Mesendoderm (in vitro differentiated cells): ENCODE data around the gene ALKBH7.
A peak's percentile ranks its signal among the peaks of the same experiment; 100 is the strongest.

ENCODE experiments used
- DNase-seq: peaks from one replicate; pipeline ENCODE4 v3.0.0; 2013
- H2AK5ac ChIP-seq: 2 replicates; pipeline ENCODE4 v1.6.1; 2013; ENCODE audit warnings: low read length, inconsistent platforms
- H2BK120ac ChIP-seq: 2 replicates; pipeline ENCODE4 v1.6.1; 2013; ENCODE audit warnings: low read depth, mild to moderate bottlenecking, low read length, moderate library complexity, mixed read lengths
- H2BK15ac ChIP-seq: replicated peaks from 2 replicates; pipeline ENCODE4 v1.6.1; 2013; ENCODE audit warnings: low read depth, mild to moderate bottlenecking, moderate library complexity
- H2BK5ac ChIP-seq: 2 replicates; pipeline ENCODE4 v1.6.1; 2013; ENCODE audit warnings: low read length, inconsistent platforms
- H3K18ac ChIP-seq: 2 replicates; pipeline ENCODE4 v1.6.1; 2013; ENCODE audit warnings: mild to moderate bottlenecking, low read length, mixed read lengths
- H3K23ac ChIP-seq: one replicate; pipeline ENCODE4 v1.6.1; 2013; ENCODE audit warnings: low read length
- H3K27ac ChIP-seq: 2 replicates; pipeline ENCODE4 v1.5.1; 2013; ENCODE audit warnings: low read depth, mild to moderate bottlenecking, inconsistent platforms, low read length, moderate library complexity
- H3K27me3 ChIP-seq: 2 replicates; pipeline ENCODE4 v1.6.1; 2013; ENCODE audit warnings: low read length, control low read depth, mild to moderate bottlenecking, inconsistent platforms; ENCODE audit not compliant: insufficient read depth, poor library complexity
- H3K36me3 ChIP-seq: 2 replicates; pipeline ENCODE4 v1.6.1; 2013; ENCODE audit warnings: low read length, inconsistent platforms; ENCODE audit not compliant: control insufficient read depth, insufficient read depth
- H3K4ac ChIP-seq: one replicate; pipeline ENCODE4 v1.6.1; 2013; ENCODE audit warnings: low read depth, mild to moderate bottlenecking, low read length, moderate library complexity
- H3K4me1 ChIP-seq: 2 replicates; pipeline ENCODE4 v1.6.1; 2013; ENCODE audit warnings: low read depth, low read length, inconsistent platforms; ENCODE audit not compliant: control insufficient read depth
- H3K4me2 ChIP-seq: 2 replicates; pipeline ENCODE4 v1.6.1; 2013; ENCODE audit warnings: low read length
- H3K4me3 ChIP-seq: 2 replicates; pipeline ENCODE4 v1.5.1; 2013; ENCODE audit warnings: mild to moderate bottlenecking, low read length
- H3K56ac ChIP-seq: one replicate; pipeline ENCODE4 v1.6.1; 2013; ENCODE audit warnings: low read length
- H3K79me1 ChIP-seq: 2 replicates; pipeline ENCODE4 v1.6.1; 2013; ENCODE audit warnings: low read length, inconsistent platforms
- H3K79me2 ChIP-seq: 2 replicates; pipeline ENCODE4 v1.6.1; 2013; ENCODE audit warnings: mild to moderate bottlenecking, low read length; ENCODE audit not compliant: control insufficient read depth, insufficient read depth
- H3K9ac ChIP-seq: 2 replicates; pipeline ENCODE4 v1.6.1; 2013; ENCODE audit warnings: low read length, inconsistent platforms
- H4K5ac ChIP-seq: one replicate; pipeline ENCODE4 v1.6.1; 2013; ENCODE audit warnings: low read length
- H4K8ac ChIP-seq: one replicate; pipeline ENCODE4 v1.6.1; 2013; ENCODE audit warnings: low read depth, mild to moderate bottlenecking, control low read depth, low read length, moderate library complexity
- WGBS: extraction: QIAGEN DNeasy Blood & Tissue Kit; methylation state at CpG from one replicate; pipeline ENCODE4 v1.1.7; 2013; ENCODE audit warnings: low lambda C conversion rate, missing lambda C conversion rate; ENCODE audit not compliant: insufficient coverage; ENCODE audit errors: extremely low coverage; 5-methylcytosine and 5-hydroxymethylcytosine counted together

Gene ALKBH7

GRCh38 chr19:6413291-6413690 is 40.7 kb downstream of the ALKBH7 start:
- Histone ChIP-seq H3K27me3 (no peaks in the 10 kb centered on the region), H3K79me2 (peaks cover 2% of the 10 kb centered on the region), H3K4me2 (no peak overlapping the region), H2BK120ac (no peak overlapping the region), H3K79me1 (peaks cover 5% of the 10 kb centered on the region), H2BK5ac (no peak overlapping the region), H3K4ac (no peak overlapping the region), H2AK5ac (no peak overlapping the region), H3K27ac (no peak overlapping the region), H4K5ac (no peak overlapping the region), H3K23ac (no peak overlapping the region), H3K4me1 (no peaks in the 10 kb centered on the region), H3K4me3 (no peak overlapping the region), H3K18ac (no peak overlapping the region), H2BK15ac (no peak overlapping the region), H3K36me3 (peaks cover 15% of the 10 kb centered on the region), H4K8ac (no peak overlapping the region), H3K9ac (no peak overlapping the region), H3K56ac (no peak overlapping the region)
- DNase-seq: no peak
- no CpG with 5 or more reads among the region's 10 CpGs for WGBS

GRCh38 chr19:6413721-6414643 is 41.4 kb downstream of the ALKBH7 start:
- peak; percentile 52 for DNase-seq
- no CpG with 5 or more reads among the region's 42 CpGs for WGBS
- Histone ChIP-seq H2AK5ac (no peak overlapping the region), H4K8ac (no peak overlapping the region), H3K79me1 (peaks cover 7% of the 10 kb centered on the region), H2BK15ac (no peak overlapping the region), H3K4me1 (no peaks in the 10 kb centered on the region), H3K27me3 (no peaks in the 10 kb centered on the region), H3K4ac (no peak overlapping the region), H3K56ac (no peak overlapping the region), H3K36me3 (peaks cover 15% of the 10 kb centered on the region), H2BK5ac (no peak overlapping the region), H3K4me3 (no peak overlapping the region), H3K23ac (no peak overlapping the region), H2BK120ac (no peak overlapping the region), H3K27ac (no peak overlapping the region), H3K79me2 (peaks cover 8% of the 10 kb centered on the region), H3K18ac (no peak overlapping the region), H3K9ac (no peak overlapping the region), H3K4me2 (no peak overlapping the region), H4K5ac (no peak overlapping the region)

- Histone ChIP-seq H2AK5ac (no peak overlapping the region), H3K79me1 (peaks cover 12% of the 10 kb centered on the region), H3K27me3 (no peaks in the 10 kb centered on the region), H2BK15ac (no peak overlapping the region), H4K5ac (no peak overlapping the region), H3K27ac (no peak overlapping the region), H3K23ac (no peak overlapping the region), H3K9ac (no peak overlapping the region), H3K79me2 (peaks cover 17% of the 10 kb centered on the region), H3K36me3 (peaks cover 20% of the 10 kb centered on the region), H3K4me2 (no peak overlapping the region), H3K4ac (no peak overlapping the region), H4K8ac (no peak overlapping the region), H3K56ac (no peak overlapping the region), H3K18ac (no peak overlapping the region), H3K4me3 (no peak overlapping the region), H3K4me1 (no peaks in the 10 kb centered on the region), H2BK5ac (no peak overlapping the region), H2BK120ac (no peak overlapping the region)
- WGBS: no CpG with 5 or more reads among the region's 47 CpGs
- no peak for DNase-seq
These were observed 42.4 kb downstream of the ALKBH7 start for GRCh38 chr19:6414793-6415590.

GRCh38 chr19:6415591-6416190 is 43.1 kb downstream of the ALKBH7 start:
- Histone ChIP-seq H3K27me3 (no peaks in the 10 kb centered on the region), H3K27ac (no peak overlapping the region), H3K79me1 (peaks cover 15% of the 10 kb centered on the region), H3K9ac (no peak overlapping the region), H4K8ac (no peak overlapping the region), H3K56ac (no peak overlapping the region), H4K5ac (no peak overlapping the region), H3K23ac (no peak overlapping the region), H2BK5ac (no peak overlapping the region), H3K4me1 (no peaks in the 10 kb centered on the region), H2AK5ac (no peak overlapping the region), H2BK120ac (no peak overlapping the region), H3K4ac (no peak overlapping the region), H3K18ac (no peak overlapping the region), H3K4me2 (no peak overlapping the region), H3K79me2 (peaks cover 24% of the 10 kb centered on the region), H3K4me3 (no peak overlapping the region), H2BK15ac (no peak overlapping the region), H3K36me3 (peaks cover 20% of the 10 kb centered on the region)
- DNase-seq: no peak
- no CpG with 5 or more reads among the region's 32 CpGs for WGBS

- Histone ChIP-seq H3K56ac (no peak overlapping the region), H3K27me3 (no peaks in the 10 kb centered on the region), H3K79me2 (peaks cover 35% of the 10 kb centered on the region), H2AK5ac (no peak overlapping the region), H3K23ac (no peak overlapping the region), H3K4me2 (no peak overlapping the region), H4K5ac (no peak overlapping the region), H4K8ac (no peak overlapping the region), H3K4me1 (no peaks in the 10 kb centered on the region), H3K79me1 (peaks cover 17% of the 10 kb centered on the region), H2BK120ac (no peak overlapping the region), H2BK15ac (no peak overlapping the region), H3K36me3 (peaks cover 24% of the 10 kb centered on the region), H3K18ac (no peak overlapping the region), H3K4me3 (no peak overlapping the region), H3K4ac (no peak overlapping the region), H3K9ac (no peak overlapping the region), H3K27ac (no peak overlapping the region), H2BK5ac (no peak overlapping the region)
- no peak for DNase-seq
- WGBS: no CpG with 5 or more reads among the region's 29 CpGs
These were observed 44.2 kb downstream of the ALKBH7 start for GRCh38 chr19:6416658-6417405.
